ENCODE measurements around the gene EEF2K. TPM values are rescaled to one million over a fixed set of nuclear protein-coding genes. Genes with fewer than 3 reads are reported as not detected.
A peak's percentile ranks its signal among the peaks of the same experiment; 100 is the strongest.
"Not testable (repeated sequence)": the region's sequence is repeated elsewhere in the genome, so short reads cannot be mapped to it uniquely, and the experiment has no call there.

The EEF2K gene
- total RNA-seq, 2 donors from 2014 or later: 23.6 to 25.1 TPM

DNA sequence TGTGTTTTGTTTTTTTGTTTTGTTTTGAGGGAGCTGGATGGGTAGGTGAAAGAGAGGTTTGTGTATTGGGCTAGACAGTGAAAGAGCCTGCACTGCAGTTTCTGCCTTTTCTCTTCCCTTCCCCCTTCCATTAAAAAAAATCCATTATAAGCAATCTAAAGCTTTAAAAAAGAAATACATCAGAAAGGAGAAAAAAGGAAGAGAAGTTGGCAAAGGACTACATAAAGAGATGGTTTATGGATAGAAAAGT lies 10.7 kb upstream of the EEF2K start:
- Histone ChIP-seq H3K27ac (peak overlapping the region in 3 of 4 donors; percentile 34 to 77 (median 63)), H3K4me1 (peaks cover 18% of the 10 kb centered on the region), H3K36me3 (replicated peaks in 1 of 2; ENCODE audit: insufficient read depth in 1 of 2, low read depth in 2 of 2) (no peaks in the 10 kb centered on the region), H3K4me3 (no peak overlapping the region), H3K9me3 (no peaks in the 10 kb centered on the region), H3K27me3 (no peaks in the 10 kb centered on the region)
- ATAC-seq (no peak), DNase-seq (no peak)
- intact Hi-C loops (cut with DNase I): no loop called here
- TF ChIP-seq, protein P1, sequence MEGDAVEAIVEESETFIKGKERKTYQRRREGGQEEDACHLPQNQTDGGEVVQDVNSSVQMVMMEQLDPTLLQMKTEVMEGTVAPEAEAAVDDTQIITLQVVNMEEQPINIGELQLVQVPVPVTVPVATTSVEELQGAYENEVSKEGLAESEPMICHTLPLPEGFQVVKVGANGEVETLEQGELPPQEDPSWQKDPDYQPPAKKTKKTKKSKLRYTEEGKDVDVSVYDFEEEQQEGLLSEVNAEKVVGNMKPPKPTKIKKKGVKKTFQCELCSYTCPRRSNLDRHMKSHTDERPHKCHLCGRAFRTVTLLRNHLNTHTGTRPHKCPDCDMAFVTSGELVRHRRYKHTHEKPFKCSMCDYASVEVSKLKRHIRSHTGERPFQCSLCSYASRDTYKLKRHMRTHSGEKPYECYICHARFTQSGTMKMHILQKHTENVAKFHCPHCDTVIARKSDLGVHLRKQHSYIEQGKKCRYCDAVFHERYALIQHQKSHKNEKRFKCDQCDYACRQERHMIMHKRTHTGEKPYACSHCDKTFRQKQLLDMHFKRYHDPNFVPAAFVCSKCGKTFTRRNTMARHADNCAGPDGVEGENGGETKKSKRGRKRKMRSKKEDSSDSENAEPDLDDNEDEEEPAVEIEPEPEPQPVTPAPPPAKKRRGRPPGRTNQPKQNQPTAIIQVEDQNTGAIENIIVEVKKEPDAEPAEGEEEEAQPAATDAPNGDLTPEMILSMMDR (IDR thresholded peaks at IDR 0.05): no peak
- TF ChIP-seq POLR2A (IDR thresholded peaks at IDR 0.05): no peak

DNA sequence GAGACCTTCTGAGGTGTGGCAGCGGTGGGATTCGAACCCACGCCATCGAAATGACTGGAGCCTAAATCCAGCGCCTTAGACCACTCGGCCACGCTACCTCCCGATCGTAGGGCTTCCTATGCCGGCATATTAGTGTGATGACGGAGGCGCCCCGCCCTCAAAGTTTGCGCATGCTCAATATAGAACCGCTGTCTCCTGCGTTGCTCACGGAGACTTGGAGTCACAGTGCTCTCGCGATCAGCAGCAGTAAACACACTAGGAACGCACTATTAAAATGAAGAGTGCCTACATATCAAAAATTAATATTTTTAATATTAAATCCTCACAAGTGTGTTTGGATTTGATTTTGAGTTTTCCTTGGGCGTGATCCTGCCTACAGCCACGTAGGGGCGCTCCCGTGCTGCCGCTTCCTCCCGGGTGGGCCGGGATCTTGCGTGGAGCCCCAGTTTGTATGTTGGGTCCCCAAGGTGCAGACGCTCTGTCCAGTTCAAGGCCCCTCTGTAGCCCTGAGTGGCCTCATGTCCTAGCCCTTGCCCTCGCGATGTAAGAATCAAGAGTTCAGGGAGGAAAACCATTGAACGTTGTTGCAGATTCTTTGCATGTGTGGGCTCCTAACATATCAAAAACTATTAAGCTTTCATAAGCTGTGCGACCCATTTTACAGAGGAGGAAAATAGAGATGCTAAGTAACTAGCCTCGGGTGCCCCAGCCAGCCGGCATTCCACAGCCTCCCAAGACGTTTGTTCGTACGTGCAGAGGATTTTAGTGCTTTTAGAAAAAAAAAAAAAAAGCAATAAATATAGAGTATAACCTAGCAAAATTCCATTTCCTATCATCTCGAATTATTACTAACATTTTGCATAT lies 10.2 kb upstream of the EEF2K start:
- Histone ChIP-seq H3K27ac (peak overlapping the region in 3 of 4 donors; percentile 34 to 77 (median 63)), H3K9me3 (no peaks in the 10 kb centered on the region), H3K36me3 (replicated peaks in 1 of 2; ENCODE audit: insufficient read depth in 1 of 2, low read depth in 2 of 2) (no peaks in the 10 kb centered on the region), H3K4me1 (peaks cover 18% of the 10 kb centered on the region), H3K27me3 (no peaks in the 10 kb centered on the region), H3K4me3 (peak overlapping the region; percentile 18 to 30)
- 1 to 2% methylated on average over 39 of the region's 39 CpGs for whole genome bisulfite sequencing, 2 donors
- TF ChIP-seq, protein P1 (IDR thresholded peaks at IDR 0.05): peak; percentile 74 to 96 (median 81)
- peak in 2 of 3 donors; percentile 41 to 60 for TF ChIP-seq POLR2A (IDR thresholded peaks at IDR 0.05)
- peak; percentile 92 to 95 (median 93) for DNase-seq
- intact Hi-C loops (cut with DNase I): no loop called here
- ATAC-seq: peak; percentile 45

DNA sequence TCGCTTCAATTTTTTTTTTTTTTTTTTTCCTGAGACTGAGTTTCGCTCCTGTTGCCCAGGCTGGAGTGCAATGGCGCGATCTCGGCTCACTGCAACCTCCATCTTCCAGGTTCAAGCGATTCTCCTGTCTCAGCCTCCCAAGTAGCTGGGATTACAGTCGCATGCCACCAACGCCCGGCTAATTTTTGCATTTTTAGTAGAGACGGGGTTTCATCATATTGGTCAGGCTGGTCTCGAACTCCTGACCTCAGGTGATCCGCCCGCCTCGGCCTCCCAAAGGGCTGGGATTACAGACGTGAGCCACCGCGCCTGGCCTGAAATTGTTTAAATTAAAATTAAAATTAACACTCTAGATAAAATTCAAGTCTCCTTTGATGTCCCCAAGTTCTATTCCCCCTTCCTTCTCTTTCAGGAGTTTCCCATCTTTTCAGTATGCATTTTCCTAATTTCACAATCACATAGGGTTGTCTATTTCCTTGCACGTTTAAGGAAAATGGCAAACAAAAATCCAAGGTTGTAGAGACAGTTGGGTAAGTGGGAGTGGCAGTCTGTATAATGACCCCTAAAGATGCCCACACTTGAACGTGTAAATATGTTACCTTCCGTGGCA lies 9.4 kb upstream of the EEF2K start:
- H3K27ac ChIP-seq; H3K9me3 ChIP-seq; H3K4me3 ChIP-seq; ATAC-seq; DNase-seq; intact Hi-C loops (cut with DNase I); H3K27me3 ChIP-seq; H3K36me3 ChIP-seq (replicated peaks in 1 of 2; ENCODE audit: insufficient read depth in 1 of 2, low read depth in 2 of 2): not testable (repeated sequence)
- peaks cover 17% of the 10 kb centered on the region for H3K4me1 ChIP-seq
- 24 to 32% methylated on average over 20 of the region's 20 CpGs for WGBS, 2 donors

DNA sequence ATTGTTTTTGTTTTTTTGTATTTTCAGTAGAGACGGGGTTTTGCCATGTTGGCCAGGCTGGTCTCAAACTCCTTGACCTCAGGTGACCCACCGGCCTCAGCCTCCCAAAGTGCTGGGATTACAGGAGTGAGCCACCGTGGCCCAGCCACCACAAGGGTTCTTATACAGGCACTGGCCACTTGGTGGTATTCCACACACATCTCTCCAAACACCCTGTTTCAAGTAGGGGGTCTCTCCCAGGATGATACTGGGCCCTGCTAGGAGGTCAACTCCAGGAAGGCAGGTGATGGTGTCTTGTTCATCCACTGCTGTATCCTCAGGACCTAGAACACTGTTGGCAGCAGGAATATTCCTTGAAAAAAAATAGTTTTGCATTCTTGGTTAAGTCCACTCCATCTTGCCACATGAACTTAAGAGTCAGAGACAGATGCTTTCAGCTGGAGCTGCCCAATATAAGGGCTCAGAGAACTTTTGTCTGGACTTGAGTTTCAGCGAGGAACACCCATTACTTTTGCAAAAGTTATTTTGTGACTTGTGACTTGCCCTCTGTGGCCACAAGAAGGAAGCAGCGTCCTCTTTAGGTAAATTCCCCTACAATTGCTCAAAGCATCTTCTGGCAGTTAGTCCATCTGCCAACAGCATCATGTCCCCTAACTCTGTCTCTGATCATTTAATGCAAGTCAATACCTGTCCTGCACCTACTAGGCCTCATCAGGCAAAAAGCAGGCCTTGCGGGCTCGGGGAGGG lies 7.4 kb upstream of the EEF2K start:
- Histone ChIP-seq H3K4me1 (peaks cover 7% of the 10 kb centered on the region), H3K4me3 (no peak overlapping the region), H3K27me3 (no peaks in the 10 kb centered on the region), H3K27ac (peak overlapping the region in 1 of 4 donors; percentile 26), H3K9me3 (no peaks in the 10 kb centered on the region), H3K36me3 (replicated peaks in 1 of 2; ENCODE audit: insufficient read depth in 1 of 2, low read depth in 2 of 2) (no peaks in the 10 kb centered on the region)
- 71 to 78% methylated on average over 5 to 7 of the region's 7 CpGs for WGBS, 2 donors
- intact Hi-C loops (cut with DNase I): no loop called here
- ATAC-seq (no peak), DNase-seq (no peak)
- TF ChIP-seq, protein P1 (IDR thresholded peaks at IDR 0.05): no peak
- no peak for TF ChIP-seq POLR2A (IDR thresholded peaks at IDR 0.05)

DNA sequence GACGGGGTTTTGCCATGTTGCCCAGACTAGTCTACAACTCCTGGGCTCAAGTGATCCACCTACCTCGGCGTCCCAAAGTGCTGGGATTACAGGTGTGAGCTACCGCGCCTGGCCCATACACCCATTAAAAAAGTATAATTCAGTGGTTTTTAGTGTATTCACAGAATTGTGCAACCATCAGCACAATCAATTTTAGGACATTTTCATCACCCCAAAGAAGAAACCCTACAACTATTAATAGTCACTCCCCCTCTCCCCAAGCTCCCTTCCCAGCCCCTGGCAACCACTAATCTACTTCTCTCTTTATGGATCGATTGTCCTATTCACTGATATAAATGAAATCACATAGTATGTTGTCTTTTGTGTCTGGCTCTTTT lies 3.8 kb upstream of the EEF2K start:
- intact Hi-C loops (cut with DNase I): loop anchor here (10.0 kb wide), 1 partner anchor 103 kb away; no protein-coding TSS in a partner anchor
- TF ChIP-seq, protein P1 (IDR thresholded peaks at IDR 0.05): no peak
- no peak for TF ChIP-seq POLR2A (IDR thresholded peaks at IDR 0.05)
- no peaks in the 10 kb centered on the region for H3K36me3 ChIP-seq (replicated peaks in 1 of 2; ENCODE audit: insufficient read depth in 1 of 2, low read depth in 2 of 2)
- no peaks in the 10 kb centered on the region for H3K27me3 ChIP-seq
- no peaks in the 10 kb centered on the region for H3K9me3 ChIP-seq
- DNase-seq (no peak), ATAC-seq (no peak)
- WGBS, 2 donors: 90 to 95% methylated on average over 6 of the region's 6 CpGs
- no peak overlapping the region for H3K4me3 ChIP-seq
- peaks cover 5% of the 10 kb centered on the region for H3K4me1 ChIP-seq
- H3K27ac ChIP-seq: no peak overlapping the region

Measured in body of pancreas (tissue), 4 donors.